Epidermal melanocyte (primary cell): ENCODE measurements around the gene FAT1.
A peak's percentile ranks its signal among the peaks of the same experiment; 100 is the strongest.

Source experiments
- DNase-seq: peaks from one replicate; pipeline ENCODE4 v3.0.0; 2011; ENCODE audit warnings: low spot score; ENCODE audit not compliant: insufficient read length

The FAT1 gene

GRCh38 chr4:186581421-186581820 is 142.2 kb downstream of the FAT1 start:
- DNase-seq: no peak

DNA sequence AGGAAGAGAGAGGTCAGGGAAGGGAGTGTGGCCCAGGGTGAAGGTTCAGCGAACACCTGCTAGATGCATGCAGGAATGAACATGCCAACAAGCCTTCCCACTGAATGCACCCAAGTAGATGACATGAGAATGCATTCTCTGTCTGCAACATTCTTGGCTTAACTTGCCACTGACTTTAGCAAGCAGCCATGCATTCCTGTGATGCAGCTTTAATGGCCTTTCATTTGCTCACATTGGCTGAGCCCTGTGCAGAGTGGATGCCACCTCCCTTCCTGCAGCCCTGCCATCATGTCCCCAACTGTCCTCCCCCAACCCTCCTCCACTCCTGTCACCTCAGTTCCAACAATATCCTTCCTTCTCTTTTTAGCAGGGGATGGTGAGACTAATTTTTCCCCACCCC is 143.0 kb downstream of the FAT1 start:
- DNase-seq: no peak

DNA sequence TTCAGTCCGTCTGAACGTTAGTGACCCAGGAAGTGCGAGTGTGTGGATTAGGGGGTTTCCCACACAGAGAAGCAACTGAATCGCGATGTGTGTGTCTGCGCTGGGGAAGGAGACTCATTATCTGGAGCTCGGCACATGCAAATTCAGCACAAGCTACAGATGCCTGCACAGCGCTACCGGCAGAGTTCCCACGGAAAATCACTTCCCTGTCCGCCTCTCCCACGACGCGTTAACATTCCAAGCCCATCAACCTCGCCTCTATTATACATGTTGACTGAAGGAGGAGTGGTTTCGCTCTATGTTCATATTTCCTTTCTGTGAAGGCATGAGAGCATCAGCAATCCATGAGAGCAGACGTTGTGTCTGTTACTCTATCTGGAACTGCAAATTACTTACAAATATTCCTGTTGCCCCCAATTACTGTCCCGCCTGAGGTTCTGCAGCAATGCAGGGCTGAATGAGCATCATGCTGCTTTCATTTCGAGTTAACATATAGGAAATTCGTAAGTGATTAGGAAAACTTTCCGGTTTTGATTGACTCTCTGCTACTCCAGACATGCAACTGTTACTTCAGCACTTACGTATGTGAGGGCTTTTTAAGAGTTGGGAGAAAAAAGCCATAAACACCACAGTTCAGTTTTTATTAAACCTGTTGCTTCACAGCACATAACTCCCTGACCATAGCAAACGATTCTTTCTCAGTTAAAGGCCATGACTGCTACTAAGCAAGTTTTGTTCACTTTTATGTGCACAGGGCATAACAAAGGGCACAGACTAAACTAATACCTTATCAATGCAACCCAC is 153.3 kb downstream of the FAT1 start:
- peak; percentile 23 for DNase-seq

DNA sequence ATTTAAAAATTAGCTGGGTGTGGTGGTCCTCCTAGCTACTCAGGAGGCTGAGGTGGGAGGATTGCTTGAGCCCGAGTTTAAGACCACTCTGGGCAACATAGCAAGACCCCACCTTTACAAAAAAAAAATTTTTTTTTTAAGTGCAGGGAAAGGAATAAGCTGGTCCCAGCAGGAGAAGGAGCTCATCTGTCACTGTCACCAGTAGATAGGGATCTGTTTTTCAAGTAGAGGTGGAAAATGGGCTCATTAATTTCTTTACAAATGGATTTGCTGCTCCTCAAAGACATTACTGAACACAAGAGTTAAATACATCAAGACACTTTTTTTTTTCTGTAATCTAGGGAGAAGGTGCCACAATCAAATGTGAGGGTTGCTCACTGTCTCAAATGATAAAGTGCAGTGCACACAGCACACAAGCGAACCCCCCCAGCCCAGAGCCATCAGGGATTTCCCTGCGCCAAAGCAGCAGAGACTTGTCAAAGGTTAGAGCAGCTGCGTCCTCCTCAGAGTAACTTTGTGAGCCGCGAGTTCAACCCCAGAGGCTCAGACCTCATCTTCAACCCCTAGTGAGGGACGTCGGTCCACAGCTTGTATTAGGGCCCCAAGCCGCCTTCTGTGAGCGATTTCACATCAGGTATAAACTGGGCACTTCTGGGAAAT is 154.0 kb downstream of the FAT1 start:
- DNase-seq: no peak

DNA sequence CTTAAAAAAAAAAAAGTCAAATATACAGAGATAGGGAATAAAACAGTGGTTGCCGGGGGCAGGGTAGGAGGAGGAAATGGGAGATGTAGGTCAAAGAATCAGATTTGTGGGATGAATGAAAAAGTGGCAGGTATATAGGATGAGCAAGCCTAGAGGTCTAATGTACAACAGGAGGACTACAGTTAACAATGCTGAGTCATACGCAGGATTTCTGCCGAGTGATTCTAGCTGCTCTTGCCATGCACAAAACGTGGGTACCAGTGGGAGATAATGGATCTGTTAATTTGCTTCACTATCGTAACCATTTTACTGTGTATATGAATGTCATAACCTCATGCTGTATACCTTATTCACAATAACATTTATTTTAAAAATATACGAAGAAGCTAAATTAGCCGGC is 157.6 kb downstream of the FAT1 start:
- DNase-seq: no peak

DNA sequence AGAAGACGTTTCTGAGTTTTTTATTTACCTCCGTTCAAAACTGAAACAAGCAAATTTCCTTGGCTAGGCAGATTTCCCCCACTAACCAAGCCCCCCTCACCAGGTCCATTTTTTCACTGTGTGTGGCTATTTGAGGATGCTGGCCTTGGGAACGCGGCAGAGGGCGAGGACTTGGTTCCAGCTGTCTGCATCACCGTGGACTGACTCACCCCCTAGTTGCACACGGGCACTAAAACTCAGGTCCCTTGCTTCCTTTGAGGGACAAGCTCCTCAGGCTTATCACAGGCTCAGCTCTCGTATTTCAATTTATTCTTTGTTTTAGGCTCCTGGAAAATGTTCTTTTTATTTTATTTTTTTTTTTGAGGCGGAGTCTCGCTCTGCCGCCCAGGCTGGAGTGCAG is 159.9 kb downstream of the FAT1 start:
- DNase-seq: no peak

GRCh38 chr4:186561748-186562147 is 161.9 kb downstream of the FAT1 start:
- DNase-seq: no peak

DNA sequence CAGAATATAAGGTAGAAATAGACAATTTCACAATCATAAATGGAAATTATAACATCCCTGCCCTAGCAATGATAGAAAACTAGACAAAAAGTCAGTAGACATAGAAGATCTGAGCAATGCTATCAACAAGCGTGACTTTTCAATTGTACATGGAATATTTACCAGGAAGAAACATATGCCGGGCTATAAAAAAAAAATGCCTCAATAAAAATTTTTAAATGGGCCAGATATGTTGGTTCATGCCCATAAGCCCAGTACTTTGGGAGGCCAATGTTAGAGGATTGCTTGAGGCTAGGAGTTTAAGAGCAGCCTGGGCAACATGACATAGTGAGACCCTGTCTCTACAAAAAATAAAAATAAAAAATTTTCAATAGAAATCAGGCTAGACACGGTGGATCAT is 163.0 kb downstream of the FAT1 start:
- no peak for DNase-seq

- DNase-seq: no peak
Observed at GRCh38 chr4:186557486-186557885, 166.2 kb downstream of the FAT1 start.

GRCh38 chr4:186557061-186557460 is 166.6 kb downstream of the FAT1 start:
- DNase-seq: no peak

DNA sequence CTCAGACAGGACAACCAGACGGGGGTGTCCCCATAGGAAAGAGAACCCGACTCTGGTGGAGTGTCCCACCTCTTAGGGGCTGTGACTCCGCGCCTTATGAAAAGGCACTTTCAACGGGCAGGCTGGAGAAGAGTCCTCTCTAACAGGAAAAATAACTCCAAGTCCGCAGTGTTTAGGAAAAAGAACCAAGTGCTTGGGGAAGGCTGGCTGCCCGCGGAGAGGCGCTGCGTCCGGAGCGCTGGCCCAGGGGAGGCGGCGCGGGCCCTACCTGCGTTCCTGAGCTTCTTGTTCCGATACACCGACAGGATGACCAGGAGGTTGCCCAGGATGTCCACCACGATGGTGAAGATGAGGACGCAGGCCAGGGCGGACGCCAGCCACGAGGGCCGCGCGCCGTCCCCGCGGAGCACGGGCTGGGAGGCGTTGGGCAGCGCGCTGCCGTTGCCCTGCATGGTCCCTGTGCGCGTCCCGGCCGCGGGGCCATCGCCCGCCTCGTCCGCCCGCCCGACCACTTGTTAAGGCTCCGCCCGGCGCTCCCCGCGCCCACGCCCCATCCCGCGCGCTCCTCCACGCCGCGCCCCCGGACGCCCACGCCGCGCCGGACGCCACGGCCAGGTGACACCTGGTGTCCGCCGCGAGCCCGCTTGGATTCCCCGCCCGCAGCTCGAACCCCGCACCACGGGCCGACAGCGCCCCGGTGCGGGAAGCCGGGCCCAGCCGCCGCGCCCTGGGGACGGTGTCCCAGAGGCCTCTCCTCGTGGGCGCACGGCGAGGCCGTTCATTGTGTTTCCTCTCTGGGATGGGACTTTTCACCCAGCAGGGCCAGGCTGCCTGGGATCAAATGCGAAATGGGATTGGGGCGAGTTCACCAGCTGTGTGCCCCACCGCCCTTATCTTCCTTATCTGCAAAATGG is 168.5 kb downstream of the FAT1 start, which contains the start of gene MTNR1A:
MTNR1A (minus strand) TSS at position 654 of the 914 bp plus-strand sequence; CDS start at position 452, 202 bp downstream.
- DNase-seq: no peak

DNA sequence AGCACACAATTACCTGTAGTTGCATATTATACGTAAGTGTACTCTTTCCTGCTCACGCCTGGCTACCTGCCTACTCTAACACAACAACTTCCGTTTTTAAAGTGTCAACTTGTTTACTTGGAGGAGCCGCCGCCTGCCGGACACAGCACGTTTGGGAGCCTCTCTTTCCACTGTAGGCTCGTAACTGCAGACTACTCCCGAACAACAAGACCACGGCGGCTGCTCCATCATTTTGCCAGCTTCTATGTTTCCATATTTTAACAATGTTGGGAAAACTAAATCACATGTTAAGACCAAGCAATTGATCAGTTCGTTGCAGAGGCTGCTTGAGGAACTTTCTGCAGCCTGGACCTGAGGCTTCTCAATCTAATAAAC is 169.1 kb downstream of the FAT1 start:
- no peak for DNase-seq

DNA sequence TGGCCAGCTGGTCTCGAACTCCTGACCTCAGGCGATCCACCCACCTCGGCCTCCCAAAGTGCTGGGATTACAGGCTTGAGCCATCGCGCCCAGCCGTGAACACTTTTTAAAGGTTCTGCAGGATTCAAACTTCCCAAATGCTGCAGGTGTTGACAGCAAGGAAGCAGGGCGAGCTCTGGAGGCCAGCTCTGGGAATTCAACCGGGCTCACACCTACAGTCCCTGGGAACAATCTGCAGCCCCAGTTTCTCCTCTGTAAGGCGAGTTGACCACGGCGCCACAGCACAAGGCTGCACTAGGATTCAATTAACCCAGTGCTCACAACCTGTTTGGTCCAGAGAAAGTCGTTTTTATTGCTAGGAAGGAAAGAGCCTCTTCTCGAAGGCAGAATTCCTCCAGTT is 169.9 kb downstream of the FAT1 start:
- DNase-seq: no peak

GRCh38 chr4:186551849-186552248 is 171.8 kb downstream of the FAT1 start:
- no peak for DNase-seq

- no peak for DNase-seq
Observed at GRCh38 chr4:186545436-186545835, 178.2 kb downstream of the FAT1 start.

DNA sequence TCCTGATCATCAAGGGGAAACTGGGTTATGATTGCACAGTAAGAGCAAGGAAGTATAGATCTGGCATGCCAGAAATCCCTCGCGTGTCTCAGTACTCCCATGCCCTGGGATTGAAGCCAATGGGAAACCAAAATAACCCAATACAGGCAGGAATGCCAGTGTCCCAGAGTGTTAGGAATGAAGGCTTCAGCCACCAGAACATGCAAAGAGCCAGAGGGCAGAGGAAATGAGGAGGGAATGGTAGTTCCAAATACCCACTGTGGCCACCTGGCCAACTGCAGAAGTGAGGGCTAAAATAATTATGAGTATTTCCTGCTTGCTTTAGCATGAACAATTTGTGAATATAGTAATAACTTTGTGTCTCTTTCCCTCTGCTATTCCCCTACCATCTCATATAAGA is 180.4 kb downstream of the FAT1 start:
- DNase-seq: no peak

DNA sequence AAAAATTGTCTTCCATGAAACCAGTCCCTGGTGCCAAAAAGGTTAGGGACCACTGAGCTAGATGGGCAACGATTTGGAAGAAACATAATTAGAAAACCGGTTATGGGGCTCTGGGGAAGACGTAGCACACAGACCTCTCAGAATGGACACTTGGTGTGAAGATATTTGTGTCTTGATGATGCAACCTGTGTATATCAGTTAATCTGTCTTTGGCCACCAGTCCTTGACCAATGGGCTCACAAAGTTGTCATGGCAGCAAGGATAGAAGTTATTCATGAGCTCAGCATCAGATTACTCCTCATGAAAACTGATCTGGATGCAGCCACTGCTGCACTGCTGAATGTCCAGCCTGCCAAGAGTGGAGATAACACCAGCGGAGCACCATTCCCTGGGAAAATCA is 181.9 kb downstream of the FAT1 start:
- DNase-seq: no peak

DNA sequence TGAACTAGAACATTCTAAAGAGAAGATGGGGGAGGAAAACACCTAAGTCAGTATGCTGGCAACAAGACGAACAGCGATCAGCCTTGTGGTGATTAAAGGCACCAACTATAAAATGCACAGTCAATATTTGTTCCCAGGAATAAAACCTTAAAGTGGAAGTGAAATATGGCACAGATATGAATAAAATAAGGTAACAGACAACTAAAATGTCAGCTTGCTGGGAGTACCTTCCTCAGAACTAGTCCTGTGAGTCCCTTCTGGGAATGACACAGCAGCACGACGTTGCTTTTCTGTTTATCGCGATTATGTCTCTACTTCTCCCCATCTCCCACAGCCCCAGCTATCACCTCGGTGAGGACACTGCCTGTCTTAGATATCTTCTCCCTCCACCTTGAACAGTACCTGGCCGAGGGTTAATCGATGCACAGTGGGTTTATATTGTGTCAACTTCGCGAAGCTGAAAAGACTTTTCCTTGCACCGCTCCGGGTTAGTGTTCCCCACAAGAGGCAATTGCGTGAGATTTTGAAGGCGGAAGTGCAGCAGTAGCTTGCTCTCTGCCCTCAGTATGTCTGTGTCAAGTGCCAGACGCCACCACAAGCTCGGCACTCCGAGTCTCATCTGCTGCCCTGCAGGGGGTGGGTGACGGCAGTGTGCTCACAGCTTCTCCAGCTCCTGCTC is 185.7 kb downstream of the FAT1 start:
- DNase-seq: no peak
